Measurements from ENCODE around the gene TFRC. TPM values are rescaled to one million over a fixed set of nuclear protein-coding genes. Genes with fewer than 3 reads are reported as not detected.
"Not testable (repeated sequence)": the region's sequence is repeated elsewhere in the genome, so short reads cannot be mapped to it uniquely, and the experiment has no call there.

Gene TFRC
- total RNA-seq, 1 donor from 2014 or later: 102 TPM

GRCh38 chr3:196063456-196063855 is 18.4 kb downstream of the TFRC start:
- no peak overlapping the region for H3K4me3 ChIP-seq (ENCODE audit: low read depth, low read length)
- DNase-seq (ENCODE audit: low read depth): no peak

GRCh38 chr3:196063049-196063448 is 18.8 kb downstream of the TFRC start:
- no peak overlapping the region for H3K4me3 ChIP-seq (ENCODE audit: low read depth, low read length)
- TF ChIP-seq CTCF (conservative IDR thresholded peaks at IDR 0.05; ENCODE audit: low read depth, low read length): no peak
- DNase-seq (ENCODE audit: low read depth): no peak

More at GRCh38 chr3:196063456-196063855, 18.4 kb downstream of the TFRC start:
- TF ChIP-seq CTCF (conservative IDR thresholded peaks at IDR 0.05; ENCODE audit: low read depth, low read length): no peak

- TF ChIP-seq CTCF (conservative IDR thresholded peaks at IDR 0.05; ENCODE audit: low read depth, low read length): no peak
- H3K4me3 ChIP-seq (ENCODE audit: low read depth, low read length): no peak overlapping the region
- no peak for DNase-seq (ENCODE audit: low read depth)
Observed at GRCh38 chr3:196060834-196061233, 21.1 kb downstream of the TFRC start.

- H3K4me3 ChIP-seq (ENCODE audit: low read depth, low read length): no peak overlapping the region
- DNase-seq (ENCODE audit: low read depth): no peak
- no peak for TF ChIP-seq CTCF (conservative IDR thresholded peaks at IDR 0.05; ENCODE audit: low read depth, low read length)
Observed at GRCh38 chr3:196057760-196058331, 24.0 kb downstream of the TFRC start.

GRCh38 chr3:196056371-196056770 is 25.5 kb downstream of the TFRC start:
- H3K4me3 ChIP-seq (ENCODE audit: low read depth, low read length); DNase-seq (ENCODE audit: low read depth): not testable (repeated sequence)

- no peak for DNase-seq (ENCODE audit: low read depth)
- TF ChIP-seq CTCF (conservative IDR thresholded peaks at IDR 0.05; ENCODE audit: low read depth, low read length): no peak
- H3K4me3 ChIP-seq (ENCODE audit: low read depth, low read length): no peak overlapping the region
Observed at GRCh38 chr3:196055683-196056270, 26.1 kb downstream of the TFRC start.

- no peak for DNase-seq (ENCODE audit: low read depth)
- TF ChIP-seq CTCF (conservative IDR thresholded peaks at IDR 0.05; ENCODE audit: low read depth, low read length): no peak
- no peak overlapping the region for H3K4me3 ChIP-seq (ENCODE audit: low read depth, low read length)
Observed at GRCh38 chr3:196055240-196055639, 26.6 kb downstream of the TFRC start.

Data from epithelial cell of proximal tubule (primary cell).